Measurements from ENCODE around the gene TLE3.

Gene TLE3

GRCh38 chr15:70060993-70061305 lies 36.8 kb downstream of the TLE3 start:
- DNase-seq: no peak

- DNase-seq: no peak
These were observed 37.3 kb downstream of the TLE3 start for GRCh38 chr15:70060214-70060992.

- no peak for DNase-seq
These were observed 38.1 kb downstream of the TLE3 start for GRCh38 chr15:70059476-70060213.

GRCh38 chr15:70058642-70059360 lies 38.9 kb downstream of the TLE3 start:
- DNase-seq: no peak

GRCh38 chr15:70057931-70058641 lies 39.6 kb downstream of the TLE3 start:
- DNase-seq: no peak

GRCh38 chr15:70056091-70056680 lies 41.5 kb downstream of the TLE3 start:
- DNase-seq: no peak

GRCh38 chr15:70055601-70056051 lies 42.1 kb downstream of the TLE3 start:
- DNase-seq: no peak

- no peak for DNase-seq
These were observed 42.8 kb downstream of the TLE3 start for GRCh38 chr15:70054884-70055387.

GRCh38 chr15:70054366-70054765 lies 43.4 kb downstream of the TLE3 start:
- DNase-seq: no peak

GRCh38 chr15:70053716-70054229 lies 43.9 kb downstream of the TLE3 start:
- no peak for DNase-seq

- no peak for DNase-seq
These were observed 44.6 kb downstream of the TLE3 start for GRCh38 chr15:70053001-70053715.

GRCh38 chr15:70051948-70052633 lies 45.6 kb downstream of the TLE3 start:
- no peak for DNase-seq

GRCh38 chr15:70050970-70051369 lies 46.7 kb downstream of the TLE3 start:
- DNase-seq: no peak

GRCh38 chr15:70050441-70050840 lies 47.3 kb downstream of the TLE3 start:
- DNase-seq: no peak

- DNase-seq: no peak
These were observed 47.9 kb downstream of the TLE3 start for GRCh38 chr15:70049701-70050301.

- no peak for DNase-seq
These were observed 48.9 kb downstream of the TLE3 start for GRCh38 chr15:70048578-70049514.

- no peak for DNase-seq
These were observed 49.5 kb downstream of the TLE3 start for GRCh38 chr15:70048198-70048565.

- DNase-seq: no peak
These were observed 50.1 kb downstream of the TLE3 start for GRCh38 chr15:70047386-70048197.

All from stimulated activated naive CD4-positive, alpha-beta T cell treated with Interleukin-2 at 50 U/mL for 16 hours (primary cell).